Measurements from ENCODE around the gene ERN2. TPM values are rescaled to one million over a fixed set of nuclear protein-coding genes. Genes with fewer than 3 reads are reported as not detected.

Gene ERN2
- total and polyA plus RNA-seq, 9 of the 15 experiments (the other 6 are each of a cell fraction or from before 2014, with no cell fraction given), result 0.07 to 1.5 (median 0.51) TPM; not detected in 3

- TF ChIP-seq ZNF512 (tag; IDR thresholded peaks at IDR 0.05) (no peak), ZFP36 (IDR thresholded peaks at IDR 0.05; ENCODE audit: low read depth, low read length, partially characterized antibody) (no peak), PCBP1 (IDR thresholded peaks at IDR 0.05; ENCODE audit: low read depth, low read length, poor library complexity, severe bottlenecking) (peak; percentile 54), RAD51 (IDR thresholded peaks at IDR 0.05; ENCODE audit: borderline replicate concordance, low read depth) (peak; percentile 38), E2F6 (IDR thresholded peaks at IDR 0.05; ENCODE audit: borderline replicate concordance in 1 of 2, extremely low read depth in 1 of 2, insufficient read depth in 1 of 2, insufficient read length in 1 of 2, low read depth in 1 of 2, low read length in 1 of 2, poor library complexity in 1 of 2, severe bottlenecking in 1 of 2) (peak; percentile 63 to 94), PBX2 (CRISPR knock-in tag; IDR thresholded peaks at IDR 0.05; ENCODE audit: low read depth) (peak; percentile 56; the same call in 1 of the 2 replicates), PBX2 (tag; conservative IDR thresholded peaks at IDR 0.05; ENCODE audit: low read depth) (peak; percentile 71), GATA2 (CRISPR knock-in tag; IDR thresholded peaks at IDR 0.05) (no peak), ZMIZ1 (IDR thresholded peaks at IDR 0.05; ENCODE audit: low read depth in 2 of 2, low read length in 2 of 2) (peak in 1 of 2 experiments; percentile 14; a peak in 1 of 4 replicates), TEAD4 (IDR thresholded peaks at IDR 0.05; ENCODE audit: low read length) (peak; percentile 37; the same call in 1 of the 2 replicates), TEAD4 (CRISPR knock-in tag; IDR thresholded peaks at IDR 0.05; ENCODE audit: borderline replicate concordance) (no peak), SP1 (CRISPR knock-in tag; IDR thresholded peaks at IDR 0.05) (peak; percentile 55; the same call in 1 of the 2 replicates), SIN3A (IDR thresholded peaks at IDR 0.05; ENCODE audit: borderline replicate concordance in 2 of 2, control insufficient read depth in 1 of 2, low read depth in 2 of 2, low read length in 2 of 2) (peak in 1 of 2 experiments; percentile 83; a peak in 3 of 4 replicates), CCNT2 (IDR thresholded peaks at IDR 0.05; ENCODE audit: borderline replicate concordance, extremely low read depth, insufficient read length, low read depth, low read length) (no peak)
Measured at GRCh38 chr16:23678430-23679273, 34.4 kb downstream of the ERN2 start, which contains the start of gene PLK1 (continued).
